Measurements from ENCODE around the gene UNK. TPM values are rescaled to one million over a fixed set of nuclear protein-coding genes. Genes with fewer than 3 reads are reported as not detected.

The UNK gene
- total RNA-seq, 4 donors from 2014 or later: 30.2 to 53.4 (median 36.2) TPM

DNA sequence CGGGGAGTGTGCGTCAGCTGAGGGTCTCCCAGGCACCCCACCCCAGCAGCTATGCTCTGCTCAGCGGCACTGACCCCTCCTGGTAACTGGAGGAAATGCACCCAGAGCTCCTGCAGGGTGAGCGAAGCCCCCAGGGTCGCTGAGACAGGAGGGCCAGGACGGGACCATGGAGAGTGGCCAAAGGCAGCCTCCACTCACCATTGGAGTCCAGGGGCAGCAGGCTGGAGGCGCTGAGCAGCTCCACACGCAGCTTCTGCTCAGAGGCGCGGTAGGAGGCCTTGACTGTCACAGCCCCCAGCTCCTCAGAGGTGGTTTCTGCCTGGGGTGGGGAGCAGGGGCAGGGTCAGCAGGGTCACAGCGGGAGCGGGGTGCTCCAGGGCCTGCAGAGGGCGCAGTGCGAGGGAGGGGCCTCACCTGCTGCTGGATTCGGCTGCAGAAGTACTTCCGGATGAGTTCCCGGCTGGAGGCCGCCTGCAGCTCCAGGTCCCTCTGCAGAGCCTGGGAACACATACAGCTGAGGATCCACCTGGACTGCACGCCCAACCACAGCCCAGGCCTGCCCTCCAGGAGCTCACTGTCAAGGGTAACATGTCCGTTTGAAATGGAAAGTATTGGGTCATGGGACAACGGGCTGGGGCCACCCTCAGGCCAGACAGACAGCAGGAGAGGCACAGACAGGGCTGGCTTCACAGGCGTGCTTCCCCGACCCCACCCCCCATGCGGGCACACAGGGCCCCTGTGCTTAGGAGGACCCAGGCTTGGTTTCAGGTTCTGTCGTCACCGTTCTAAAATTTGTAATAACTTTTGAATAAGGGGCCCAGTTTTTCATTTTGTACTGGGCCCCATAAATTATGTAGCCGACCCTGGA is 45.8 kb downstream of the UNK start:
- WGBS, 2 donors: 66 to 71% methylated on average over 16 to 21 of the region's 27 CpGs

DNA sequence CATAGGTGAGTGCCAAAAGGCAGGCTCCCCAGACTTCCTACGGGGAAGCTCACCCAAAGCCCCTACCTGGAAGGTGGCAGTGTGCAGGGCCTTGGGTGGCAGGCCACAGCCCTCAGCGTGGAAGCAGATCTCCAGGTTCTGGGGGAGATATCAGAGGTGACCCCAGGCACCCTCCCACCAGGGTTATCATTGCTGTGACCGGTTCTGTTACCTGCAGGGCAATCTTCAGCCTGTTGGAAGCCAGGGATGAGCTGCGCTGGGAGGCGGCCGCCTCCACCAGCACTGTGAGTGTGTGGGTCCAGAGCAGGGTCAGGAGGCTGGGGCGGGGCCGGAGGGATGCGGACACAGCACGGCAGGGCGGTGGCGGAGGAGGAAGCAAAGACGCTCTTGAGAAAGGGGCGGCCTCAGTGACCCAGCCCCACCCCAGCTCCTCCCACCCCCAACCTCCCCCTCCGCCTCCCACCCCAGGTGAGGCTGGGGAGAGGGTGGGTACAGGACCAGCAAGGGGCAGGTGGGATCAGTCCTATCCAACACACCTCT is 46.5 kb downstream of the UNK start:
- Histone ChIP-seq H3K9me3 (no peaks in the 10 kb centered on the region), H3K36me3 (peaks cover 0 to 76% (median 9%) of the 10 kb centered on the region in 3 donors), H3K27me3 (no peaks in the 10 kb centered on the region), H3K27ac (peak overlapping the region in 1 of 4 donors; percentile 78), H3K4me1 (peaks cover 0 to 39% (median 20%) of the 10 kb centered on the region in 4 donors), H3K4me3 (no peak overlapping the region)
- no peak for DNase-seq (ENCODE audit: low spot score in 2 of 2)
- WGBS, 2 donors: 85 to 90% methylated on average over 15 of the region's 15 CpGs
- TF ChIP-seq, protein P1, sequence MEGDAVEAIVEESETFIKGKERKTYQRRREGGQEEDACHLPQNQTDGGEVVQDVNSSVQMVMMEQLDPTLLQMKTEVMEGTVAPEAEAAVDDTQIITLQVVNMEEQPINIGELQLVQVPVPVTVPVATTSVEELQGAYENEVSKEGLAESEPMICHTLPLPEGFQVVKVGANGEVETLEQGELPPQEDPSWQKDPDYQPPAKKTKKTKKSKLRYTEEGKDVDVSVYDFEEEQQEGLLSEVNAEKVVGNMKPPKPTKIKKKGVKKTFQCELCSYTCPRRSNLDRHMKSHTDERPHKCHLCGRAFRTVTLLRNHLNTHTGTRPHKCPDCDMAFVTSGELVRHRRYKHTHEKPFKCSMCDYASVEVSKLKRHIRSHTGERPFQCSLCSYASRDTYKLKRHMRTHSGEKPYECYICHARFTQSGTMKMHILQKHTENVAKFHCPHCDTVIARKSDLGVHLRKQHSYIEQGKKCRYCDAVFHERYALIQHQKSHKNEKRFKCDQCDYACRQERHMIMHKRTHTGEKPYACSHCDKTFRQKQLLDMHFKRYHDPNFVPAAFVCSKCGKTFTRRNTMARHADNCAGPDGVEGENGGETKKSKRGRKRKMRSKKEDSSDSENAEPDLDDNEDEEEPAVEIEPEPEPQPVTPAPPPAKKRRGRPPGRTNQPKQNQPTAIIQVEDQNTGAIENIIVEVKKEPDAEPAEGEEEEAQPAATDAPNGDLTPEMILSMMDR (IDR thresholded peaks at IDR 0.05): no peak
- no peak for TF ChIP-seq POLR2A (IDR thresholded peaks at IDR 0.05)
- no peak for TF ChIP-seq EP300 (IDR thresholded peaks at IDR 0.05)

More for the DNA sequence above, 45.8 kb downstream of the UNK start:
- H3K9me3 ChIP-seq: no peaks in the 10 kb centered on the region
- no peaks in the 10 kb centered on the region for H3K27me3 ChIP-seq
- DNase-seq (ENCODE audit: low spot score in 2 of 2): no peak
- TF ChIP-seq, protein P1 (IDR thresholded peaks at IDR 0.05): peak; percentile 4 to 38 (median 25)
- TF ChIP-seq POLR2A (IDR thresholded peaks at IDR 0.05): no peak
- no peak for TF ChIP-seq EP300 (IDR thresholded peaks at IDR 0.05)
- H3K27ac ChIP-seq: no peak overlapping the region
- no peak overlapping the region for H3K4me3 ChIP-seq
- peaks cover 0 to 39% (median 20%) of the 10 kb centered on the region in 4 donors for H3K4me1 ChIP-seq
- H3K36me3 ChIP-seq: peaks cover 0 to 73% (median 9%) of the 10 kb centered on the region in 3 donors

DNA sequence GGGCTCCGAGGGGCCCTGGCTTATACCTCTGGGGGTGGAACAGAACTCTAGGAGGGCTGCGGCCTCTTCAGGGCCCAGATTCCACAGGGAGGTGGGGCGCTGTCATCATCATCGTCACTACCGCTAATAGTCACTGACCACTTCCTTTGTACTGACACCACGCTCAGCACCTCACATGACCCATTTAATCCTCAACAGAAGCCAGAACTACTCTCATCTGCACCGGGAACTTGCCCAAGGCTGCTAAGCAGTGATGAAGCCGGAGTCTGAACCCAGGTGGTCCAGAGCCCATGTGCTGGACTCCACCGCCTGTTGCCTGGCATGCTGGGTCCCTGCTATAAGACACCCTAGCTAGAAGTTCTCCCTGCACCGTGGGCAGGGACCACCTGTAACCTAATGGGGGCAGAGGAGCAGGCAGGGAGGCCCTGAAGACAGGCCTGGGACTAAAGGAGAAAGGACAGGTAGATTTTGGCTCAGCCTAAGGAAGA is 47.6 kb downstream of the UNK start:
- Histone ChIP-seq H3K4me1 (peaks cover 0 to 30% (median 17%) of the 10 kb centered on the region in 4 donors), H3K27ac (peak overlapping the region in 3 of 4 donors; percentile 38 to 78 (median 63)), H3K4me3 (no peak overlapping the region), H3K9me3 (no peaks in the 10 kb centered on the region), H3K36me3 (peaks cover 0 to 78% (median 9%) of the 10 kb centered on the region in 3 donors), H3K27me3 (no peaks in the 10 kb centered on the region)
- 68 to 73% methylated on average over 10 of the region's 10 CpGs for WGBS, 2 donors
- no peak for TF ChIP-seq POLR2A (IDR thresholded peaks at IDR 0.05)
- TF ChIP-seq, protein P1 (IDR thresholded peaks at IDR 0.05): no peak
- TF ChIP-seq EP300 (IDR thresholded peaks at IDR 0.05): peak in 1 of 2 donors; percentile 47
- peak; percentile 23 to 41 for DNase-seq (ENCODE audit: low spot score in 2 of 2)

DNA sequence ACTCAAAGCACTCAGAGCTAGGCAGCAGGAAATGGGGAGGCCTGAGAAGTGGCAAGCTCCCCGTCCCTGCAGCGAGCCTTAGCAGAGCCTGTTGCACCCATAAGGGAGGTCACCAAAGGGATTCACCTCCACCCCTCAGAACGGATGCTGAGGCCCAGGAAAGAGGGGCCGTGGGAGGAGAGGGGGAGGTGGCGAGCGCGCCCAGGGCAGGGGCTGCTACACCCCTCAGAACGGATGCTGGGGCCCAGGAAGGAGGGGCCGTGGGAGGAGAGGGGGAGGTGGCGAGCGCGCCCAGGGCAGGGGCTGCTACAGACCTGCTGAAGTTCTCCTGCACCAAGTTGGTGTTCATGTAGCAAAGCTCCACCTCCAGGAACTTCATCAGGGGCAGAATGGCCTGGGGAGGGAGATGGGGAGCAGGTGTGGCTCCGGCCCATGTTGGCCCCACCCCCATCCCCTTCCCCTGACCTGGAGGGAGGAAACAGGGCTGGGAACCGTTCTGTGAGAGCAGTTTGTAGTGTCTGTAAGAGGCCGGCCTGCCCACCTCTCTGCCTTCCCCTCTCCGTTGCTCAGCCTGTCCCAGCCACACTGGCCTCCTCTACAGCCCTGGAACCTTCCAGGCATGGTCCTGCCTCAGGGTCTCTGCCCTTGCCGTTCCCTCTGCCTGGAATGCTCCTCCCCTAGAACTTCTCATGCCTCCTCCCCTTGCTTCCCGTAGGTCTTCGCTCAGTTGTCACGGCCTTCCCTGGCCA is 48.2 kb downstream of the UNK start:
- H3K36me3 ChIP-seq: peaks cover 0 to 83% (median 9%) of the 10 kb centered on the region in 3 donors
- TF ChIP-seq EP300 (IDR thresholded peaks at IDR 0.05): no peak
- no peak for TF ChIP-seq POLR2A (IDR thresholded peaks at IDR 0.05)
- TF ChIP-seq, protein P1 (IDR thresholded peaks at IDR 0.05): no peak
- H3K27ac ChIP-seq: peak overlapping the region in 3 of 4 donors; percentile 38 to 78 (median 63)

More for the DNA sequence above, 48.2 kb downstream of the UNK start:
- no peak for DNase-seq (ENCODE audit: low spot score in 2 of 2)
- Histone ChIP-seq H3K9me3 (no peaks in the 10 kb centered on the region), H3K4me1 (peaks cover 0 to 24% (median 10%) of the 10 kb centered on the region in 4 donors), H3K27me3 (no peaks in the 10 kb centered on the region), H3K4me3 (no peak overlapping the region)
- 46 to 51% methylated on average over 20 of the region's 20 CpGs for WGBS, 2 donors

All from tibial nerve (tissue), 4 donors.